Esophagus squamous epithelium (tissue), 5 donors: Measurements from ENCODE around the gene PPP1R7. TPM values are rescaled to one million over a fixed set of nuclear protein-coding genes. Genes with fewer than 3 reads are reported as not detected.

Experiments
- DNase-seq: peaks from one replicate; lab custom pipeline; 2025; lab: John Stamatoyannopoulos, UW
- H3K27ac ChIP-seq, 4 donors: fragments of 200-600 bp; sonication (generic); one replicate each; pipeline ENCODE4 v1.5.1; 2016 to 2019; ENCODE audit warnings: mild to moderate bottlenecking in 1 of 4
- H3K27me3 ChIP-seq, 4 donors: fragments of 200-600 bp; sonication (generic); 1 replicate in 3 of 4; 2 replicates in 1 of 4; pipeline versions ENCODE4 v1.5.1 to v1.6.0; 2017 to 2021; ENCODE audit warnings: antibody characterized with exemption in 1 of 4
- H3K36me3 ChIP-seq, 3 donors: fragments of 200-600 bp; sonication (generic); one replicate each; pipeline ENCODE4 v1.5.1; 2016 to 2019
- H3K4me1 ChIP-seq, 3 donors: fragments of 200-600 bp; sonication (generic); one replicate each; pipeline ENCODE4 v1.5.1; 2017 to 2019
- H3K4me3 ChIP-seq, 4 donors: fragments of 200-600 bp; sonication (generic); 1 replicate in 3 of 4; 2 replicates in 1 of 4; pipeline ENCODE4 v1.5.1; 2016 to 2019; ENCODE audit warnings: mild to moderate bottlenecking in 2 of 4, moderate library complexity in 1 of 4
- H3K9me3 ChIP-seq, 3 donors: fragments of 200-600 bp; sonication (generic); one replicate each; pipeline ENCODE4 v1.5.1; 2016 to 2019
- POLR2A ChIP-seq, 4 donors: fragments of 450-650 bp; IDR thresholded peaks; one replicate each; pipeline ENCODE4 v1.6.1; 2017; ENCODE audit warnings: antibody characterized with exemption in 4 of 4, mild to moderate bottlenecking in 4 of 4, moderate library complexity in 3 of 4
- WGBS, 2 donors: methylation state at CpG; one replicate each; pipeline ENCODE4 v1.1.5; 2018; 5-methylcytosine and 5-hydroxymethylcytosine counted together
- intact Hi-C: fragments of 100-400 bp; cut with DNase I; formaldehyde crosslinking; loops from one replicate; pipeline ENCODE4 v1.15.0; 2022
- total RNA-seq, 4 donors: library from RNA; depleted of rRNA; stranded (reverse); fragments of >200 nt; gene quantifications; one replicate each; pipeline ENCODE4 v1.1.0, GENCODE V29; 2016
- TF ChIP-seq, protein P1 (sequence below), 6 experiments: fragments of 450-650 bp in 4 of 6; fragments of 200-600 bp in 2 of 6; sonication (generic) in 2 of 6; IDR thresholded peaks; one replicate each; pipeline ENCODE4 v1.5.1; 2016 to 2019; ENCODE audit warnings: antibody characterized with exemption in 6 of 6, mild to moderate bottlenecking in 4 of 6, moderate library complexity in 4 of 6
- donor health status: DM: yes; HTN: yes; CAD: no.

Gene PPP1R7
- total RNA-seq, 4 donors from 2014 or later: 53.5 to 108 (median 63.3) TPM

- no peaks in the 10 kb centered on the region for H3K36me3 ChIP-seq
- TF ChIP-seq POLR2A (IDR thresholded peaks at IDR 0.05): no peak
- TF ChIP-seq, protein P1, sequence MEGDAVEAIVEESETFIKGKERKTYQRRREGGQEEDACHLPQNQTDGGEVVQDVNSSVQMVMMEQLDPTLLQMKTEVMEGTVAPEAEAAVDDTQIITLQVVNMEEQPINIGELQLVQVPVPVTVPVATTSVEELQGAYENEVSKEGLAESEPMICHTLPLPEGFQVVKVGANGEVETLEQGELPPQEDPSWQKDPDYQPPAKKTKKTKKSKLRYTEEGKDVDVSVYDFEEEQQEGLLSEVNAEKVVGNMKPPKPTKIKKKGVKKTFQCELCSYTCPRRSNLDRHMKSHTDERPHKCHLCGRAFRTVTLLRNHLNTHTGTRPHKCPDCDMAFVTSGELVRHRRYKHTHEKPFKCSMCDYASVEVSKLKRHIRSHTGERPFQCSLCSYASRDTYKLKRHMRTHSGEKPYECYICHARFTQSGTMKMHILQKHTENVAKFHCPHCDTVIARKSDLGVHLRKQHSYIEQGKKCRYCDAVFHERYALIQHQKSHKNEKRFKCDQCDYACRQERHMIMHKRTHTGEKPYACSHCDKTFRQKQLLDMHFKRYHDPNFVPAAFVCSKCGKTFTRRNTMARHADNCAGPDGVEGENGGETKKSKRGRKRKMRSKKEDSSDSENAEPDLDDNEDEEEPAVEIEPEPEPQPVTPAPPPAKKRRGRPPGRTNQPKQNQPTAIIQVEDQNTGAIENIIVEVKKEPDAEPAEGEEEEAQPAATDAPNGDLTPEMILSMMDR (IDR thresholded peaks at IDR 0.05): no peak
- no peak overlapping the region for H3K27ac ChIP-seq
- no peaks in the 10 kb centered on the region for H3K9me3 ChIP-seq
- H3K4me3 ChIP-seq: no peak overlapping the region
- 69 to 80% methylated on average over 10 to 12 of the region's 27 CpGs for WGBS, 2 donors
- no peak for DNase-seq
- intact Hi-C loops: no loop called here
- H3K4me1 ChIP-seq: no peaks in the 10 kb centered on the region
- H3K27me3 ChIP-seq: no peaks in the 10 kb centered on the region
Observed at GRCh38 chr2:241203218-241204009, 53.1 kb downstream of the PPP1R7 start.

GRCh38 chr2:241204010-241204384, 53.7 kb downstream of the PPP1R7 start:
- DNase-seq: no peak
- TF ChIP-seq POLR2A (IDR thresholded peaks at IDR 0.05): no peak
- TF ChIP-seq, protein P1 (IDR thresholded peaks at IDR 0.05): no peak

GRCh38 chr2:241204490-241204889, 54.2 kb downstream of the PPP1R7 start:
- H3K9me3 ChIP-seq: no peaks in the 10 kb centered on the region
- H3K27ac ChIP-seq: no peak overlapping the region
- DNase-seq: no peak
- no peaks in the 10 kb centered on the region for H3K4me1 ChIP-seq
- WGBS, 2 donors: 82% methylated on average over 4 of the region's 4 CpGs; no CpG with 5 or more reads in 1 of the 2 donors
- no peaks in the 10 kb centered on the region for H3K36me3 ChIP-seq
- intact Hi-C loops: no loop called here
- H3K4me3 ChIP-seq: no peak overlapping the region
- TF ChIP-seq POLR2A (IDR thresholded peaks at IDR 0.05): no peak
- H3K27me3 ChIP-seq: no peaks in the 10 kb centered on the region

More at GRCh38 chr2:241204010-241204384, 53.7 kb downstream of the PPP1R7 start:
- Histone ChIP-seq H3K4me1 (no peaks in the 10 kb centered on the region), H3K27me3 (no peaks in the 10 kb centered on the region), H3K27ac (no peak overlapping the region), H3K36me3 (no peaks in the 10 kb centered on the region), H3K4me3 (no peak overlapping the region), H3K9me3 (no peaks in the 10 kb centered on the region)
- intact Hi-C loops: no loop called here
- WGBS, 2 donors: 20 to 83% methylated on average over 1 of the region's 10 CpGs

DNA sequence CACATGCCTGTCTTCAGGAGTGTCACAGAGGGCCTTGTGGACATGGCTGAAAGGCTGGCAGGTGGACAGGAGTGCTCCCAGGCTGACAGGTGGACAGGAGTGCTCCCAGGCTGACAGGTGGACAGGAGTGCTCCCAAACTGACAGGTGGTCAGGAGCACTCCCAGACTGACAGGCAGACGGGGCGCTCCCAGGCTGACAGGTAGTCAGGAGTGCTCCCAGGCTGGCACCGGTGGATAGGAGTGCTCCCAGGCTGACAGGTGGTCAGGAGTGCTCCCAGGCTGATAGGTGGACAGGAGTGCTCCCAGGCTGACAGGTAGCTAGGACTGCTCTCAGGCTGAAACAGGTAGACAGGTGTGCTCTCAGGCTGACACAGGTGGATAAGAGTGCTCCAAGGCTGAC, 54.8 kb downstream of the PPP1R7 start:
- WGBS, 2 donors: 83% methylated on average over 3 of the region's 3 CpGs; no CpG with 5 or more reads in 1 of the 2 donors
- Histone ChIP-seq H3K27ac (no peak overlapping the region), H3K9me3 (no peaks in the 10 kb centered on the region), H3K4me3 (no peak overlapping the region), H3K36me3 (no peaks in the 10 kb centered on the region), H3K4me1 (no peaks in the 10 kb centered on the region), H3K27me3 (no peaks in the 10 kb centered on the region)
- TF ChIP-seq, protein P1 (IDR thresholded peaks at IDR 0.05): no peak
- TF ChIP-seq POLR2A (IDR thresholded peaks at IDR 0.05): no peak
- intact Hi-C loops: no loop called here
- DNase-seq: no peak

GRCh38 chr2:241207151-241207550, 56.9 kb downstream of the PPP1R7 start:
- TF ChIP-seq POLR2A (IDR thresholded peaks at IDR 0.05): no peak
- 56 to 86% methylated on average over 1 of the region's 1 CpG for WGBS, 2 donors
- Histone ChIP-seq H3K4me1 (no peaks in the 10 kb centered on the region), H3K4me3 (no peak overlapping the region), H3K27me3 (peaks cover 0 to 7% (median 0%) of the 10 kb centered on the region in 4 donors), H3K9me3 (no peaks in the 10 kb centered on the region), H3K27ac (no peak overlapping the region), H3K36me3 (no peaks in the 10 kb centered on the region)
- no peak for DNase-seq
- intact Hi-C loops: no loop called here

DNA sequence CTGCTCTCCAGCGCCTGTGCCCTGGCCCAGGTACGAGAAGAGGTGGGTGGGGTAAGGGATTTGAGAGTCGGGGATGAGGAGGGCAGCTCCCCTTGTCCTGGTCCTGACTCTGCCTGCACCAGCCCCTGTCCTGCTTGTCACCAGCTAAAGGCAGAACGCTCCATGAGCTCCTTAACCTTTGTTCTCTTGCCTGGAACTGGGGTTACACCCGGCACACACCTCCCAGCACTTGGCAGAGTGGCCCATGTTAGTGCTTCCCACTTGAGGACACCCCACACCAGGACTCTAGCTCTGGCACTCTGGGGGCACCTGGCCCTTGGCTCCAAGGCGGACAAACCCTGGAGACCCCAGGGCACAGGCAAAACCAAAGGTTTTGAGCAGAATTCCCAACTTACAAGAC, 57.4 kb downstream of the PPP1R7 start:
- TF ChIP-seq, protein P1 (IDR thresholded peaks at IDR 0.05): no peak
- TF ChIP-seq POLR2A (IDR thresholded peaks at IDR 0.05): no peak
- DNase-seq: no peak
- Histone ChIP-seq H3K4me1 (no peaks in the 10 kb centered on the region), H3K27ac (no peak overlapping the region), H3K36me3 (no peaks in the 10 kb centered on the region), H3K9me3 (no peaks in the 10 kb centered on the region), H3K27me3 (peaks cover 0 to 12% (median 0%) of the 10 kb centered on the region in 4 donors), H3K4me3 (no peak overlapping the region)
- WGBS, 2 donors: 62 to 80% methylated on average over 1 to 6 of the region's 6 CpGs
- intact Hi-C loops: no loop called here
